Midbrain (tissue), 1 donor: Measurements from ENCODE around the gene ABCA4.
"Not testable (repeated sequence)": the region's sequence is repeated elsewhere in the genome, so short reads cannot be mapped to it uniquely, and the experiment has no call there.

Experiments used
- DNase-seq: peaks from one replicate; lab custom pipeline; 2025; lab: John Stamatoyannopoulos, UW

The ABCA4 gene

GRCh38 chr1:94120991-94121390, at the start of gene ABCA4:
Gene ABCA4, minus strand, starts transcription at chr1:94121148. Its CDS starts 103 bp downstream, at chr1:94121045.
- no peak for DNase-seq

GRCh38 chr1:94169126-94169525, 48.2 kb upstream of the ABCA4 start:
- DNase-seq = no peak

- DNase-seq = no peak
Observed at GRCh38 chr1:94165843-94166242, 44.9 kb upstream of the ABCA4 start.

- not testable (repeated sequence) for DNase-seq
Observed at GRCh38 chr1:94164885-94165284, 43.9 kb upstream of the ABCA4 start.

- not testable (repeated sequence) for DNase-seq
Observed at GRCh38 chr1:94164121-94164520, 43.2 kb upstream of the ABCA4 start.

- not testable (repeated sequence) for DNase-seq
Observed at GRCh38 chr1:94163249-94163648, 42.3 kb upstream of the ABCA4 start.

- DNase-seq = peak; percentile 15
Observed at GRCh38 chr1:94160811-94161210, 39.9 kb upstream of the ABCA4 start.

- no peak for DNase-seq
Observed at GRCh38 chr1:94156096-94156625, 35.2 kb upstream of the ABCA4 start.

GRCh38 chr1:94154989-94155388, 34.0 kb upstream of the ABCA4 start:
- no peak for DNase-seq

- no peak for DNase-seq
Observed at GRCh38 chr1:94153133-94153532, 32.2 kb upstream of the ABCA4 start.

GRCh38 chr1:94149166-94149565, 28.2 kb upstream of the ABCA4 start:
- not testable (repeated sequence) for DNase-seq

GRCh38 chr1:94146273-94146672, 25.3 kb upstream of the ABCA4 start:
- no peak for DNase-seq

GRCh38 chr1:94144836-94145235, 23.9 kb upstream of the ABCA4 start:
- no peak for DNase-seq

GRCh38 chr1:94143809-94144176, 22.8 kb upstream of the ABCA4 start:
- DNase-seq = no peak

GRCh38 chr1:94143173-94143808, 22.3 kb upstream of the ABCA4 start:
- no peak for DNase-seq

- no peak for DNase-seq
Observed at GRCh38 chr1:94142583-94142982, 21.6 kb upstream of the ABCA4 start.

GRCh38 chr1:94142022-94142421, 21.1 kb upstream of the ABCA4 start:
- DNase-seq = no peak

GRCh38 chr1:94132111-94132510, 11.2 kb upstream of the ABCA4 start:
- DNase-seq = no peak

GRCh38 chr1:94130851-94131595, 10.1 kb upstream of the ABCA4 start:
- DNase-seq = no peak

GRCh38 chr1:94126651-94127050, 5.7 kb upstream of the ABCA4 start:
- no peak for DNase-seq

- no peak for DNase-seq
Observed at GRCh38 chr1:94125551-94126514, 4.9 kb upstream of the ABCA4 start.

- no peak for DNase-seq
Observed at GRCh38 chr1:94124538-94124937, 3.6 kb upstream of the ABCA4 start.
